Posterior vena cava (tissue), 2 donors: ENCODE data around the gene KLRC2. TPM values are rescaled to one million over a fixed set of nuclear protein-coding genes. Genes with fewer than 3 reads are reported as not detected.
"Not testable (repeated sequence)": the region's sequence is repeated elsewhere in the genome, so short reads cannot be mapped to it uniquely, and the experiment has no call there.

Source experiments
- DNase-seq: peaks from one replicate; pipeline ENCODE4 v3.0.0-alpha.2; 2020; ENCODE audit warnings: low spot score
- intact Hi-C, 2 donors: fragments of 100-400 bp; cut with DNase I; formaldehyde crosslinking; loops; one replicate each; pipeline versions ENCODE4 v1.14.1 to v1.14.2; 2022 to 2023
- total RNA-seq, 2 donors: library from RNA; stranded (reverse); fragmentation: NEBNext Ultra II Directional; extraction: Animal tissue kit (Norgen Biotek cat#: 25700); gene quantifications; one replicate each; pipeline ENCODE4 v1.2.1, GENCODE V29; 2021
- donor health status: DM: yes; HTN: yes; CAD: no.
- donor health status: DM: yes; HTN: yes; CAD: no.

The KLRC2 gene
- total RNA-seq, 2 donors from 2014 or later: 0.46 TPM; not detected in 1

- intact Hi-C loops: no loop called here
- no peak for DNase-seq
These were observed 26.4 kb downstream of the KLRC2 start, which contains the start of gene KLRC4 for GRCh38 chr12:10409392-10409791. Gene KLRC4 (minus strand): TSS chr12:10409757. CDS start chr12:10409575, 182 bp downstream.

GRCh38 chr12:10408842-10409241, 27.0 kb downstream of the KLRC2 start:
- no peak for DNase-seq
- intact Hi-C loops: no loop called here

- no peak for DNase-seq
- intact Hi-C loops: no loop called here
These were observed 29.1 kb downstream of the KLRC2 start for GRCh38 chr12:10406725-10407124.

GRCh38 chr12:10405294-10405693, 30.5 kb downstream of the KLRC2 start:
- no peak for DNase-seq
- intact Hi-C loops: no loop called here

- no peak for DNase-seq
- intact Hi-C loops: no loop called here
These were observed 31.0 kb downstream of the KLRC2 start for GRCh38 chr12:10404798-10405197.

GRCh38 chr12:10400829-10401228, 35.0 kb downstream of the KLRC2 start:
- intact Hi-C loops: no loop called here
- no peak for DNase-seq

- DNase-seq: no peak
- intact Hi-C loops: no loop called here
These were observed 37.6 kb downstream of the KLRC2 start for GRCh38 chr12:10398168-10398567.

- no peak for DNase-seq
These were observed 38.5 kb downstream of the KLRC2 start for GRCh38 chr12:10397296-10397695.

GRCh38 chr12:10396176-10396575, 39.6 kb downstream of the KLRC2 start:
- DNase-seq, intact Hi-C loops: not testable (repeated sequence)

More at GRCh38 chr12:10397296-10397695, 38.5 kb downstream of the KLRC2 start:
- intact Hi-C loops: no loop called here

- DNase-seq: no peak
- intact Hi-C loops: no loop called here
These were observed 40.3 kb downstream of the KLRC2 start for GRCh38 chr12:10395390-10395998.

- intact Hi-C loops, DNase-seq: not testable (repeated sequence)
These were observed 41.2 kb downstream of the KLRC2 start for GRCh38 chr12:10394531-10395152.

GRCh38 chr12:10393291-10393690, 42.5 kb downstream of the KLRC2 start:
- no peak for DNase-seq
- intact Hi-C loops: no loop called here

GRCh38 chr12:10392394-10392930, 43.3 kb downstream of the KLRC2 start:
- intact Hi-C loops: no loop called here
- DNase-seq: no peak

GRCh38 chr12:10390991-10391390, 44.8 kb downstream of the KLRC2 start:
- intact Hi-C loops, DNase-seq: not testable (repeated sequence)

GRCh38 chr12:10389904-10390303, 45.9 kb downstream of the KLRC2 start, which contains the start of gene KLRK1:
Gene KLRK1 (minus strand): TSS chr12:10390041. CDS start chr12:10388810, 1,231 bp downstream.
- intact Hi-C loops: no loop called here

GRCh38 chr12:10388624-10389413, 47.0 kb downstream of the KLRC2 start:
- intact Hi-C loops: no loop called here
- no peak for DNase-seq

More at GRCh38 chr12:10389904-10390303, 45.9 kb downstream of the KLRC2 start, which contains the start of gene KLRK1:
- no peak for DNase-seq

GRCh38 chr12:10387498-10387897, 48.3 kb downstream of the KLRC2 start:
- DNase-seq, intact Hi-C loops: not testable (repeated sequence)

- DNase-seq: no peak
- intact Hi-C loops: no loop called here
These were observed 49.0 kb downstream of the KLRC2 start for GRCh38 chr12:10386857-10387256.

GRCh38 chr12:10385166-10385613, 50.6 kb downstream of the KLRC2 start:
- intact Hi-C loops: no loop called here
- DNase-seq: no peak

GRCh38 chr12:10384191-10384590, 51.6 kb downstream of the KLRC2 start:
- intact Hi-C loops: no loop called here
- DNase-seq: no peak
